Spleen (tissue), 11 donors: ENCODE measurements around the gene MYD88. TPM values are rescaled to one million over a fixed set of nuclear protein-coding genes. Genes with fewer than 3 reads are reported as not detected.
A peak's percentile ranks its signal among the peaks of the same experiment; 100 is the strongest.

Source experiments
- DNase-seq: peaks from one replicate; pipeline ENCODE4 v3.0.0-alpha.2; 2020
- H3K27ac ChIP-seq, 8 donors: fragments of 200-600 bp; sonication (generic) in 7 of 8; 1 replicate in 4 of 8; 2 replicates in 4 of 8; pipeline versions ENCODE4 v1.5.0 to v1.8.0; 2016 to 2021; ENCODE audit warnings: inconsistent platforms in 4 of 8, mild to moderate bottlenecking in 4 of 8, moderate library complexity in 1 of 8
- H3K27me3 ChIP-seq, 7 donors: fragments of 200-600 bp; sonication (generic) in 6 of 7; replicated peaks in 1 of 7; 1 replicate in 4 of 7; 2 replicates in 3 of 7; pipeline versions ENCODE4 v1.5.0 to v1.8.0; 2016 to 2021; ENCODE audit warnings: inconsistent platforms in 3 of 7, mild to moderate bottlenecking in 1 of 7
- H3K36me3 ChIP-seq, 6 donors: fragments of 200-600 bp; sonication (generic) in 5 of 6; 1 replicate in 4 of 6; 2 replicates in 2 of 6; pipeline versions ENCODE4 v1.5.0 to v1.8.0; 2016 to 2021; ENCODE audit warnings: inconsistent platforms in 2 of 6
- H3K4me1 ChIP-seq, 6 donors: fragments of 200-600 bp; sonication (generic) in 5 of 6; 1 replicate in 3 of 6; 2 replicates in 3 of 6; pipeline versions ENCODE4 v1.5.0 to v1.8.0; 2016 to 2021; ENCODE audit warnings: inconsistent platforms in 3 of 6
- H3K4me3 ChIP-seq, 8 donors: fragments of 200-600 bp; sonication (generic) in 7 of 8; 1 replicate in 4 of 8; 2 replicates in 4 of 8; pipeline versions ENCODE4 v1.5.0 to v1.8.0; 2016 to 2021; ENCODE audit warnings: inconsistent platforms in 4 of 8, mild to moderate bottlenecking in 4 of 8, moderate library complexity in 2 of 8
- H3K9me3 ChIP-seq, 8 donors: fragments of 200-600 bp; sonication (generic) in 7 of 8; 1 replicate in 4 of 8; 2 replicates in 4 of 8; pipeline versions ENCODE4 v1.5.0 to v1.8.0; 2016 to 2021; ENCODE audit warnings: inconsistent platforms in 4 of 8
- POLR2A ChIP-seq, 3 donors: fragments of 450-650 bp; IDR thresholded peaks; one replicate each; pipeline ENCODE4 v1.5.1; 2017; ENCODE audit warnings: antibody characterized with exemption in 3 of 3, mild to moderate bottlenecking in 1 of 3
- POLR2AphosphoS5 ChIP-seq, 3 donors: sonication (generic); formaldehyde crosslinking; IDR thresholded peaks; one replicate each; pipeline ENCODE4 v1.5.1; 2017; ENCODE audit warnings: antibody characterized with exemption in 3 of 3
- WGBS, 5 donors: extraction: QIAGEN DNeasy Blood & Tissue Kit in 3 of 5; methylation state at CpG; one replicate each; pipeline versions ENCODE4 v1.1.5 to v1.1.7; 2013 to 2018; 5-methylcytosine and 5-hydroxymethylcytosine counted together
- intact Hi-C: fragments of 100-400 bp; cut with DNase I; formaldehyde crosslinking; loops from one replicate; pipeline ENCODE4 v1.15.0; 2023; ENCODE audit warnings: low total_unique reads
- polyA plus RNA-seq, 3 donors: library from polyadenylated mRNA; stranded (reverse); fragments of 200-250 nt; gene quantifications; one replicate each; pipeline ENCODE4 v1.2.1, GENCODE V29; 2013
- total RNA-seq, 7 donors: library from RNA; depleted of rRNA in 3 of 7; stranded (reverse); fragments of >200 nt in 3 of 7; fragmentation: NEBNext Ultra II Directional in 4 of 7; extraction: Animal tissue kit (Norgen Biotek cat#: 25700) in 4 of 7; gene quantifications; one replicate each; pipeline versions ENCODE4 v1.1.0 to v1.2.1, GENCODE V29; 2016 to 2021
- TF ChIP-seq, protein P1 (sequence below), 11 experiments: fragments of 200-600 bp in 7 of 11; fragments of 450-650 bp in 4 of 11; sonication (generic) in 4 of 11; IDR thresholded peaks in 8 of 11; conservative IDR thresholded peaks in 3 of 11; 1 replicate in 7 of 11; 2 replicates in 4 of 11; pipeline versions ENCODE4 v1.4.0 to v1.8.0; 2016 to 2021; ENCODE audit warnings: antibody characterized with exemption in 11 of 11, inconsistent platforms in 4 of 11, mild to moderate bottlenecking in 1 of 11
- donor health status: healthy with polysubstance abuse.
- donor health status: DM: no; HTN: no; CAD: no; lungs with moderate emphysema.
- donor health status: DM: no; HTN: no; CAD: no.
- donor health status: Bipolar disorder and iron deficiency.
- donor health status: healthy.
- donor health status: DM: no; HTN: no; CAD: no.
- donor health status: DM: yes; HTN: yes; CAD: no.

MYD88 gene
- total and polyA plus RNA-seq, 10 donors = 38.8 to 146 (median 73.1) TPM

DNA sequence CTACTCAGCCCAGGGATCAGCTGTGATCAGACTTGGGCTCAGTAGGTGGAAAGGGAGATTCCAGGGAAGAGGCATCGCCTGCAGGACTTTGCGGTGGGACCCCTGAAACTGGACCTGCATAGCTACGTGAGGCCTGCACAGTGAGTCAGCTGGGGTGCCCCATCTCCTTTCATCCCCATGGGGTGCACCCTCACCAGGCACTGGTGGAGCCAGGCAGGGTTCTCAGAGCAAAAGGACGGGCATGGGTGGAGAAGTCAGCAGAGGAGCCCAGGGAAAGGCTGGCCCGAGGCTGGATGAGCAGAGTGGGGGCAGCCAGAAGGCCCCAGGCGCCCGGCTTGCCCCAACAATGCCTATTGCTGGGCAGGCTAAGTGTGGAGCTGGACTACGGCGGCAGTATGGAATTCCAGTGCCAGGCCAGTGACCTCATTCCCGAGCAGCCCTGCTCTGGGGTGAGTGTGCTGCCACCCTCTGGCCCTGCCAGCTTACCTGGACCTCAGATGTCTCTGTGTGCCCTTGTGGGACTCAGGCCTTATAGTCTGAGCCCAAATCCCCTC lies 21.2 kb upstream of the MYD88 start:
- Histone ChIP-seq H3K9me3 (no peaks in the 10 kb centered on the region), H3K4me1 (peaks cover 0 to 33% (median 2%) of the 10 kb centered on the region in 6 donors), H3K4me3 (no peak overlapping the region), H3K27ac (no peak overlapping the region), H3K27me3 (no peaks in the 10 kb centered on the region), H3K36me3 (peaks cover 0 to 57% (median 27%) of the 10 kb centered on the region in 6 donors)
- TF ChIP-seq, protein P1, sequence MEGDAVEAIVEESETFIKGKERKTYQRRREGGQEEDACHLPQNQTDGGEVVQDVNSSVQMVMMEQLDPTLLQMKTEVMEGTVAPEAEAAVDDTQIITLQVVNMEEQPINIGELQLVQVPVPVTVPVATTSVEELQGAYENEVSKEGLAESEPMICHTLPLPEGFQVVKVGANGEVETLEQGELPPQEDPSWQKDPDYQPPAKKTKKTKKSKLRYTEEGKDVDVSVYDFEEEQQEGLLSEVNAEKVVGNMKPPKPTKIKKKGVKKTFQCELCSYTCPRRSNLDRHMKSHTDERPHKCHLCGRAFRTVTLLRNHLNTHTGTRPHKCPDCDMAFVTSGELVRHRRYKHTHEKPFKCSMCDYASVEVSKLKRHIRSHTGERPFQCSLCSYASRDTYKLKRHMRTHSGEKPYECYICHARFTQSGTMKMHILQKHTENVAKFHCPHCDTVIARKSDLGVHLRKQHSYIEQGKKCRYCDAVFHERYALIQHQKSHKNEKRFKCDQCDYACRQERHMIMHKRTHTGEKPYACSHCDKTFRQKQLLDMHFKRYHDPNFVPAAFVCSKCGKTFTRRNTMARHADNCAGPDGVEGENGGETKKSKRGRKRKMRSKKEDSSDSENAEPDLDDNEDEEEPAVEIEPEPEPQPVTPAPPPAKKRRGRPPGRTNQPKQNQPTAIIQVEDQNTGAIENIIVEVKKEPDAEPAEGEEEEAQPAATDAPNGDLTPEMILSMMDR (IDR thresholded peaks at IDR 0.05 in 8 of 11, conservative IDR thresholded peaks at IDR 0.05 in 3 of 11) = no peak
- TF ChIP-seq POLR2A (IDR thresholded peaks at IDR 0.05) = no peak
- TF ChIP-seq POLR2AphosphoS5 (IDR thresholded peaks at IDR 0.05) = peak in 1 of 3 donors; percentile 4
- intact Hi-C loops = loop anchor here (5.0 kb wide), 1 partner anchor 365 kb away; no protein-coding TSS in a partner anchor
- WGBS, 5 donors = 86 to 93% (median 89%) methylated on average over 7 to 10 of the region's 10 CpGs
- DNase-seq = peak; percentile 69

DNA sequence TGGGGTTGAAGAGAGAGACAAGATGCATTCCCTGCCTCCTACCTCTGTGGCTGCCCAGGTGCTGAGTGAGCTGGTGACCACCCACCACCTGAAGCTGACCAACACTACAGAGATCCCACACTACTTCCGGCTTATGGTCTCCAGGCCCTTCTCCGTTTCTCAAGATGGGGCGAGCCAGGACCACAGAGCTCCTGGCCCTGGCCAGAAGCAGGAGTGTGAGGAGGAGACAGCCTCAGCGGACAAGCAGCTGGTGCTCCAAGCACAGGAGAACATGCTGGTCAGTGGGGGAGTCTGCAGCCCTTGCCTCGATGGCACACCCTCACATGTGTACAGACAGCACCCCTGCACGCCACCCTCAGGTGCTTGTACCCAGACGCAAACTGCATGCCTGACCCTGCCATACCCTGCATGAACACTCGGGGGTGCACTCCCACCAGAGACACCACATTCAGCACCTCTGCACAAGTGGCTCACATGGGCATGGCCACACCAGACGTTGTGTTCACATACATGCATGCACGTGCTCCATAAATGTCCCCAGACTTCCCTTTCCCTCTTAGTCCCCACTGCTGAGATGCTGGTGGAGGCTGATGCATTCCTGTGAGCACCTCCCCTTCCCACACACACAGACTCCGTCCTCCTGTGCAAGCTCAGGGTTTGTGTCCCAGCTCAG lies 20.6 kb upstream of the MYD88 start:
- no peak overlapping the region for H3K27ac ChIP-seq
- intact Hi-C loops = loop anchor here (5.0 kb wide), 1 partner anchor 364 kb away; no protein-coding TSS in a partner anchor
- TF ChIP-seq, protein P1 (IDR thresholded peaks at IDR 0.05 in 8 of 11, conservative IDR thresholded peaks at IDR 0.05 in 3 of 11) = peak; percentile 74 to 91 (median 83)
- peak; percentile 60 to 75 (median 64) for TF ChIP-seq POLR2AphosphoS5 (IDR thresholded peaks at IDR 0.05)
- TF ChIP-seq POLR2A (IDR thresholded peaks at IDR 0.05) = no peak

DNA sequence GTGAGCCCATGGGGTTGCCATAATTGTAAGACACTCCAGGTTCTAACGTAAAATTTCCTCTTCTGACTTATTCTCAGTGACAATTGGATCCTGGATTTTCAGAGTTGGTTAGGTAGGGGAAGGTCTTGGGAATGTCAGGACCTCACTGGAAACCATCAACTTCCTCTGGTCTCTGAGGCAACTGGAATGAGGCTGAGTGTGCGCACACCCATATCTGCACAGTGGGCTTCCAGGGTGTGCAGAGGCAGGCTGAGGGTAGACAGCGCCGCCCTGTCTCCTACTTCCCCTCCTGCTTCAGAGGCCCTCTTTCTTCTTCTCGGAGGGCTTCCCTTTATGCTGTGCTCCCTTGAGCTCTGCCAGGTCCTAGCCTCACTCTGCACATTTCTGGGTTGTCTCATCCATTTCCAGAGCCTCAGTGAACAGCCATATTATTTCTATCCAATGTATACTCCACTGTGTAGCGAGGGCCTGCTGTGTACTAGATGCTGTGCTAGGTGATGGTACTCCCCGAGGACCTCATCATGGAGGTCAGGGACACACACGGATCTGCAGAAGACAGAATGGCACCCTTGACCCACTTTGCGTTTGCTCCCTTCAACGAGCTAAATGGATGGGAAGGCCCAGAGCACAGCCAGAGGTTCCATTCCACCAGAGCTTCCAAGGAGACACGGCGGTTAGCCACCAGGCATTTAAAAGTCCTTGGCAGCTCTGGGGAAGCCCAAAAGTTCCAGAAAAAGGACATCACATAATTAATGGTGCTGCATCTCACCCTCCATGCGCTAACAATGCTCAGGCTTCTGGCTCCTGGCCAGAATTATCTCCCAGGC lies 19.8 kb upstream of the MYD88 start:
- peak; percentile 37 for DNase-seq
- intact Hi-C loops = loop anchor here (5.0 kb wide), 1 partner anchor 364 kb away; no protein-coding TSS in a partner anchor
- no peak overlapping the region for H3K4me3 ChIP-seq
- H3K36me3 ChIP-seq = peaks cover 0 to 71% (median 41%) of the 10 kb centered on the region in 6 donors
- no peaks in the 10 kb centered on the region for H3K27me3 ChIP-seq
- WGBS, 5 donors = 72 to 89% (median 84%) methylated on average over 13 of the region's 13 CpGs
- H3K27ac ChIP-seq = no peak overlapping the region
- H3K9me3 ChIP-seq = no peaks in the 10 kb centered on the region
- TF ChIP-seq POLR2A (IDR thresholded peaks at IDR 0.05) = no peak
- no peak for TF ChIP-seq POLR2AphosphoS5 (IDR thresholded peaks at IDR 0.05)
- TF ChIP-seq, protein P1 (IDR thresholded peaks at IDR 0.05 in 8 of 11, conservative IDR thresholded peaks at IDR 0.05 in 3 of 11) = no peak
- H3K4me1 ChIP-seq = peaks cover 0 to 33% (median 2%) of the 10 kb centered on the region in 6 donors

More for the DNA sequence above, 20.6 kb upstream of the MYD88 start:
- peaks cover 0 to 33% (median 2%) of the 10 kb centered on the region in 6 donors for H3K4me1 ChIP-seq
- 53 to 71% (median 55%) methylated on average over 6 to 11 of the region's 11 CpGs for WGBS, 5 donors
- H3K4me3 ChIP-seq = no peak overlapping the region
- DNase-seq = peak; percentile 87
- no peaks in the 10 kb centered on the region for H3K9me3 ChIP-seq
- H3K36me3 ChIP-seq = peaks cover 0 to 64% (median 33%) of the 10 kb centered on the region in 6 donors
- no peaks in the 10 kb centered on the region for H3K27me3 ChIP-seq
